Fibroblast of mammary gland (primary cell): ENCODE results near the gene PHF21B.
A peak's percentile ranks its signal among the peaks of the same experiment; 100 is the strongest.

Experiments used
- DNase-seq: peaks from one replicate; pipeline ENCODE4 v3.0.0-alpha.2; 2010; ENCODE audit warnings: low read depth
- H3K4me3 ChIP-seq: 2 replicates; pipeline ENCODE4 v1.5.1; 2011; ENCODE audit warnings: low read depth, mild to moderate bottlenecking, low read length, moderate library complexity; ENCODE audit not compliant: control insufficient read depth
- CTCF ChIP-seq: conservative IDR thresholded peaks from 2 replicates; pipeline ENCODE4 v1.5.1; 2011; ENCODE audit warnings: low read depth, low read length, inconsistent platforms; ENCODE audit not compliant: control insufficient read depth, insufficient read depth

Gene PHF21B

GRCh38 chr22:44871782-44872181, 138.0 kb downstream of the PHF21B start:
- no peak overlapping the region for H3K4me3 ChIP-seq
- DNase-seq, result no peak
- TF ChIP-seq CTCF, result no peak

GRCh38 chr22:44870021-44870420, 139.8 kb downstream of the PHF21B start:
- DNase-seq, result peak; percentile 27
- TF ChIP-seq CTCF, result no peak
- no peak overlapping the region for H3K4me3 ChIP-seq

- no peak for TF ChIP-seq CTCF
- no peak overlapping the region for H3K4me3 ChIP-seq
- no peak for DNase-seq
These were observed 140.6 kb downstream of the PHF21B start for GRCh38 chr22:44869196-44869595.

GRCh38 chr22:44865193-44866057, 144.4 kb downstream of the PHF21B start:
- no peak overlapping the region for H3K4me3 ChIP-seq
- DNase-seq, result no peak
- TF ChIP-seq CTCF, result no peak

- H3K4me3 ChIP-seq, result no peak overlapping the region
- DNase-seq, result no peak
- no peak for TF ChIP-seq CTCF
These were observed 146.6 kb downstream of the PHF21B start for GRCh38 chr22:44862981-44863860.

- TF ChIP-seq CTCF, result no peak
- DNase-seq, result no peak
- no peak overlapping the region for H3K4me3 ChIP-seq
These were observed 147.5 kb downstream of the PHF21B start for GRCh38 chr22:44862281-44862680.
